Measurements from ENCODE around the gene DNAI7.

The DNAI7 gene

DNA sequence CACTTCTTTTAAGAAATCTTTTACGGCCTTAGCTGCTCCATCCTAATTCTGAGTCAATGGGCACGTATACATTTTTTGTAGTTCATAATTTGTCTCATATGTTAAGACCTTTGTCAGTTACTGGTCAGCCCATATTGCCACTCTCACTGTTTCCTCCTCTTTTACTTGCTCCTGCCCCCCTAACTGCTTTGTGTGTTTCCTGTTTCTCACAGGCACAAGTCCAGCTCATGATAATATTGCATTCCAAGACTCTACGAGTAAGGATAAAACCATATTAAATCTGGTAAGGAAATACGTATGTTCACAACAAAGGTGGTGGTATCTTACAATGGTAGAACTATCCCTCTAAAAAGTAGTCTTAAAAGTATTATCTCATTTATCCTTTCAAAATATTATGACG, 111.7 kb downstream of the DNAI7 start:
- DNase-seq (ENCODE audit: low read depth, low spot score), result no peak
- Histone ChIP-seq H3K4me1 (ENCODE audit: insufficient read depth, insufficient read length) (no peaks in the 10 kb centered on the region), H3K9me3 (ENCODE audit: insufficient read depth, low read length) (no peaks in the 10 kb centered on the region), H3K9ac (ENCODE audit: insufficient read length, low read depth) (no peak overlapping the region), H3K27me3 (ENCODE audit: insufficient read depth, insufficient read length) (no peaks in the 10 kb centered on the region), H3K4me3 (ENCODE audit: insufficient read length, low read depth) (no peak overlapping the region), H3K36me3 (ENCODE audit: insufficient read depth, insufficient read length, low read length) (no peaks in the 10 kb centered on the region)
- no peak for TF ChIP-seq ZNF274 (IDR thresholded peaks at IDR 0.05; ENCODE audit: low read depth, low read length)
- TF ChIP-seq SUZ12 (IDR thresholded peaks at IDR 0.05; ENCODE audit: extremely low read depth, insufficient read depth, insufficient read length), result no peak
- TF ChIP-seq YY1 (IDR thresholded peaks at IDR 0.05; ENCODE audit: insufficient read depth, insufficient read length), result no peak

GRCh38 chr12:25082628-25083027, 112.3 kb downstream of the DNAI7 start:
- no peaks in the 10 kb centered on the region for H3K27me3 ChIP-seq (ENCODE audit: insufficient read depth, insufficient read length)
- no peaks in the 10 kb centered on the region for H3K9me3 ChIP-seq (ENCODE audit: insufficient read depth, low read length)
- no peak overlapping the region for H3K4me3 ChIP-seq (ENCODE audit: insufficient read length, low read depth)
- TF ChIP-seq ZNF274 (IDR thresholded peaks at IDR 0.05; ENCODE audit: low read depth, low read length), result no peak
- TF ChIP-seq YY1 (IDR thresholded peaks at IDR 0.05; ENCODE audit: insufficient read depth, insufficient read length), result no peak
- no peak for TF ChIP-seq SUZ12 (IDR thresholded peaks at IDR 0.05; ENCODE audit: extremely low read depth, insufficient read depth, insufficient read length)
- no peaks in the 10 kb centered on the region for H3K4me1 ChIP-seq (ENCODE audit: insufficient read depth, insufficient read length)
- H3K36me3 ChIP-seq (ENCODE audit: insufficient read depth, insufficient read length, low read length), result no peaks in the 10 kb centered on the region
- no peak for DNase-seq (ENCODE audit: low read depth, low spot score)
- H3K9ac ChIP-seq (ENCODE audit: insufficient read length, low read depth), result no peak overlapping the region

GRCh38 chr12:25079393-25079792, 115.6 kb downstream of the DNAI7 start:
- Histone ChIP-seq H3K9me3 (ENCODE audit: insufficient read depth, low read length) (no peaks in the 10 kb centered on the region), H3K9ac (ENCODE audit: insufficient read length, low read depth) (no peak overlapping the region), H3K4me1 (ENCODE audit: insufficient read depth, insufficient read length) (no peaks in the 10 kb centered on the region), H3K4me3 (ENCODE audit: insufficient read length, low read depth) (no peak overlapping the region), H3K36me3 (ENCODE audit: insufficient read depth, insufficient read length, low read length) (no peaks in the 10 kb centered on the region), H3K27me3 (ENCODE audit: insufficient read depth, insufficient read length) (no peaks in the 10 kb centered on the region)
- no peak for TF ChIP-seq YY1 (IDR thresholded peaks at IDR 0.05; ENCODE audit: insufficient read depth, insufficient read length)
- TF ChIP-seq SUZ12 (IDR thresholded peaks at IDR 0.05; ENCODE audit: extremely low read depth, insufficient read depth, insufficient read length), result no peak
- TF ChIP-seq ZNF274 (IDR thresholded peaks at IDR 0.05; ENCODE audit: low read depth, low read length), result no peak
- no peak for DNase-seq (ENCODE audit: low read depth, low spot score)

DNA sequence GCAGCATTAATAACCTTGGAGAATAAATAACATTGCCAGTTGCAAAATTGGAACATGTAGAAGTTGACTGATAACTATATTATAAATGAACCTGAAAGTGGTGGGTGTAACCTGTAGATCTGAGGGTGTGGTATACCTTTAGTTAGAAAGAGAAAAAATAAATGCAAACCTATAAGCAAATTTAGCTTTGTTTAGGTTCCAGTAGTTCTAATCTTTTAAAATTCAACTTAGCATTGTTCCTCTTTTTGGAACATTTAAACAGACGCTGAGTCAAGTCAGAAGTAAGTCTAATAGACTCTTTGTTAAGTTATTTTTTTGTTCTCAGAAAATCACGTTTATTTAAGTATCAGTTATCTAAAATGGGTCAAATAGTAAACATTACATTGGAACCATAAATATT, 120.0 kb downstream of the DNAI7 start:
- no peaks in the 10 kb centered on the region for H3K27me3 ChIP-seq (ENCODE audit: insufficient read depth, insufficient read length)
- H3K36me3 ChIP-seq (ENCODE audit: insufficient read depth, insufficient read length, low read length), result no peaks in the 10 kb centered on the region
- no peaks in the 10 kb centered on the region for H3K9me3 ChIP-seq (ENCODE audit: insufficient read depth, low read length)
- no peak overlapping the region for H3K9ac ChIP-seq (ENCODE audit: insufficient read length, low read depth)
- no peaks in the 10 kb centered on the region for H3K4me1 ChIP-seq (ENCODE audit: insufficient read depth, insufficient read length)
- H3K4me3 ChIP-seq (ENCODE audit: insufficient read length, low read depth), result no peak overlapping the region
- no peak for TF ChIP-seq SUZ12 (IDR thresholded peaks at IDR 0.05; ENCODE audit: extremely low read depth, insufficient read depth, insufficient read length)
- no peak for TF ChIP-seq ZNF274 (IDR thresholded peaks at IDR 0.05; ENCODE audit: low read depth, low read length)
- TF ChIP-seq YY1 (IDR thresholded peaks at IDR 0.05; ENCODE audit: insufficient read depth, insufficient read length), result no peak
- no peak for DNase-seq (ENCODE audit: low read depth, low spot score)

DNA sequence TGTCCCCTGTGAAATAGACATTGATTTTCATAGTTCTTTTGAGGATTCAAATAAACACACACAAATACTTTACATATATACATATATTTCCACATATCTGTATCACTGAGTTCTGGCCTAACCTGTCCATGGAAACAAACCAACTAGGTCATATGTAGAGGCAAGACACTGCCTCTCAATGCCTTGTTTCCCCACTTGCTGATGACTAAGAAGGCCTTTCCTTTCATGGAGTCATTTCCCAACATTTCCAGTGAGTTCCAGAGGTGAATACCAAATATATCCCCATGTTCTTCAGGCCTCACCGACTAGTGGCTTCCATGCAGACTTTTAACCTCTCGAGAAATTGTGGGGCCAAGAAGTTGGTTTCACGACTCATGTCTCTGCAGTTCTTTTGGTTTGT, 120.8 kb downstream of the DNAI7 start:
- Histone ChIP-seq H3K4me1 (ENCODE audit: insufficient read depth, insufficient read length) (no peaks in the 10 kb centered on the region), H3K27me3 (ENCODE audit: insufficient read depth, insufficient read length) (no peaks in the 10 kb centered on the region), H3K4me3 (ENCODE audit: insufficient read length, low read depth) (no peak overlapping the region), H3K9ac (ENCODE audit: insufficient read length, low read depth) (no peak overlapping the region), H3K9me3 (ENCODE audit: insufficient read depth, low read length) (no peaks in the 10 kb centered on the region), H3K36me3 (ENCODE audit: insufficient read depth, insufficient read length, low read length) (no peaks in the 10 kb centered on the region)
- TF ChIP-seq ZNF274 (IDR thresholded peaks at IDR 0.05; ENCODE audit: low read depth, low read length), result no peak
- no peak for TF ChIP-seq YY1 (IDR thresholded peaks at IDR 0.05; ENCODE audit: insufficient read depth, insufficient read length)
- no peak for TF ChIP-seq SUZ12 (IDR thresholded peaks at IDR 0.05; ENCODE audit: extremely low read depth, insufficient read depth, insufficient read length)
- DNase-seq (ENCODE audit: low read depth, low spot score), result no peak

GRCh38 chr12:25072906-25073650, 121.9 kb downstream of the DNAI7 start:
- H3K9ac ChIP-seq (ENCODE audit: insufficient read length, low read depth), result no peak overlapping the region
- H3K36me3 ChIP-seq (ENCODE audit: insufficient read depth, insufficient read length, low read length), result no peaks in the 10 kb centered on the region
- H3K4me1 ChIP-seq (ENCODE audit: insufficient read depth, insufficient read length), result no peaks in the 10 kb centered on the region
- H3K4me3 ChIP-seq (ENCODE audit: insufficient read length, low read depth), result no peak overlapping the region
- no peaks in the 10 kb centered on the region for H3K9me3 ChIP-seq (ENCODE audit: insufficient read depth, low read length)
- no peak for DNase-seq (ENCODE audit: low read depth, low spot score)
- H3K27me3 ChIP-seq (ENCODE audit: insufficient read depth, insufficient read length), result no peaks in the 10 kb centered on the region
- TF ChIP-seq ZNF274 (IDR thresholded peaks at IDR 0.05; ENCODE audit: low read depth, low read length) (no peak), SUZ12 (IDR thresholded peaks at IDR 0.05; ENCODE audit: extremely low read depth, insufficient read depth, insufficient read length) (no peak), YY1 (IDR thresholded peaks at IDR 0.05; ENCODE audit: insufficient read depth, insufficient read length) (no peak)

GRCh38 chr12:25071366-25071765, 123.6 kb downstream of the DNAI7 start:
- Histone ChIP-seq H3K27me3 (ENCODE audit: insufficient read depth, insufficient read length) (no peaks in the 10 kb centered on the region), H3K4me1 (ENCODE audit: insufficient read depth, insufficient read length) (no peaks in the 10 kb centered on the region), H3K36me3 (ENCODE audit: insufficient read depth, insufficient read length, low read length) (no peaks in the 10 kb centered on the region), H3K9ac (ENCODE audit: insufficient read length, low read depth) (no peak overlapping the region), H3K9me3 (ENCODE audit: insufficient read depth, low read length) (no peaks in the 10 kb centered on the region), H3K4me3 (ENCODE audit: insufficient read length, low read depth) (no peak overlapping the region)
- DNase-seq (ENCODE audit: low read depth, low spot score), result no peak
- TF ChIP-seq YY1 (IDR thresholded peaks at IDR 0.05; ENCODE audit: insufficient read depth, insufficient read length) (no peak), SUZ12 (IDR thresholded peaks at IDR 0.05; ENCODE audit: extremely low read depth, insufficient read depth, insufficient read length) (no peak), ZNF274 (IDR thresholded peaks at IDR 0.05; ENCODE audit: low read depth, low read length) (no peak)
